SIG-M5 treated with dmso at 0.1 percent for 504 hours (cell line): Measurements from ENCODE around the gene MCM3AP.
"Not testable (repeated sequence)": the region's sequence is repeated elsewhere in the genome, so short reads cannot be mapped to it uniquely, and the experiment has no call there.

ENCODE experiments used
- DNase-seq: peaks from one replicate; lab custom pipeline; 2025; ENCODE audit not compliant: unreplicated experiment; lab: John Stamatoyannopoulos, UW

MCM3AP gene

DNA sequence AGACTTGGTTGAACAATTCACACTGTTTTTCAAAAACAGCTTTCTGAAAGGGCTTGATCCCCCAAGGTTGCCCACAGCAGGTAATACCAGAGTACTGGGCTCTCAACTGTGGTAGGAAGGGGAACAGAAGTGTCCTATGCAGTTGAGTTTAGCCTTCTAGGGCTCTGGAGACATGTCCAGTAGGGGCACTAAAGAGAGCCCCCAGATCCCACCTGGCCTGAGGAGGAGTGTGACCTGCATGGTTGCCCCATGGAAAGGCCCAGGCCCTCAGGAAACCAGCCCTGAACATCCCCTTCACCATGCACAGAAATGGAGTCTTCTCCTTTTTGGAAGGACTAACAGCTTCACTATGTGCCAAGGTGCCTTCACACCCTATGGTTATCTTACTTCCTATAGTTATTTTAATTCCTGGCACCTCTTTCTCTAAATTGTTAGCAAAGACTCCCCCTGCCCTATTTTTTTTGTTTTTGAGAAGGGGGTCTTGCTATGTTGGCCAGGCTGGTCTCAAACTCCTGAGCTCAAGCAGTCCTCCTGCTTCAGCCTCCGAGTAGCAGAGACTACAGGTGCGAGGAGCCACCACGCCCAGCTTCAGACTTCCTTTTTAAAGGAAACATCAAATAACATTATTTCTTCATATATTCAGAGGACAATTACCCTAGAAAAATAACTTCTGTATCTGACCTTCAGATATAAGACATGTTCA, 40.0 kb downstream of the MCM3AP start:
- DNase-seq = no peak

GRCh38 chr21:46244602-46245001, 40.8 kb downstream of the MCM3AP start:
- no peak for DNase-seq

- DNase-seq = no peak
Measured at GRCh38 chr21:46243960-46244361, 41.5 kb downstream of the MCM3AP start.

DNA sequence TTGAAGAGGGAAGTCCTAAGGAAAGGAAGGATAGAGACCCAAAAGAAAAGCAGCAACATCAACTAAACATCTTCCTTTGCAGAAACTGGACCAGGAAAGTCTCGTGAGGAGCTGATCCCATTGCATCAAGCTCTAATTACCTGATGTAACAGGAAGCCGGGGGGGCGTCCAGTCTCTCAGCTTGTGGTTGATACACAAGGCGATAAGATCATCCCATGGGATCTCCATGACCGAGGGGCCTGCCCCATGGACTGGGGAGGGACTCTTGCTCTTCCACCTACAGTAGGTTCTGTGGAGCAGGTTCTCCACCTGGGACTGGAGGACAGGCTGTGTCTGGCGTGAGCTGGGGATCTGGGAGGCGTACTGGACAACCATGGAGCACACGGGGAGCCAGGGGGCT, 42.1 kb downstream of the MCM3AP start:
- DNase-seq = no peak

DNA sequence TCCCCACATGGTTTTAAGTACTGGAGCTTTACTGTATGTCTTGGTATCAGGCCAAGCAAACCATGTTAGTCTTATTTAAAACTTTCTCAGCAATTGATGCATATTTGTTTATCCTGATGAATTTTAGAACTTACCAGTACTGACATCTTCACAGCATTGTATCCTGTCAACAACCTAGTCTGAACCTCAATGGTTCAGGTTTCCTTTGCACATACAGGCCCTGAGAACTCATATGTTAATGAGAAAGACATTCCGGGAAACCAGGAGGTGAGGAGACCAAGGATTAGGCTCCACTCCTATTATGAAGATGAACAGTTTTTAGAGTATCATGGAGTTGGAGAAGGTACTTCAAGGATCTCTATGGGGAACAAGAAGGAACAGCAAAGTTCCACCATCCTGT, 43.8 kb downstream of the MCM3AP start:
- DNase-seq = not testable (repeated sequence)

DNA sequence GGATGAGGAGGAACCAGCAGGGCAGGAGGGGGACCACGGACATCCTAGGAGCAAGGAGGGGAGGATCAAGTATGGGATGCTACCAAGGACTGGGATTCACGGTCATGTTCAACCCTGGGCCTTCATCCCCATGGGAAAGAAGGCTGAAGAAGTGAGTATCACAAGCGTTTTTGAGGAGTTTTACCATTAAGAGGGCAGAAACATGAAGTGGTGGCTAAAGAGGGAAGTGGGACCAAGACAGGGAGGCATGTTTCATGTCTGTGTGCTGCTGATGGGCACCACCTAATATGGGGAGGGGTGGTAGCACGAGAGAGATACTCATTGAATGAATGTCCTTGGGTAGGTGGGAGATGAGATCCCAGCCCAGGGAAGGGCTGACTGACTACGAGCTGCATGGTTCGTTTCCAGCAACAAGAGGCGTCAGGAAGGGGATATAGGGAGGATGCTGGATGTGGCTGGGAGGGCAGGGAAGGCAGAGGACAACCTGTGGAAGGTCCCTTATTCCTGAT, 45.5 kb downstream of the MCM3AP start:
- DNase-seq = no peak

DNA sequence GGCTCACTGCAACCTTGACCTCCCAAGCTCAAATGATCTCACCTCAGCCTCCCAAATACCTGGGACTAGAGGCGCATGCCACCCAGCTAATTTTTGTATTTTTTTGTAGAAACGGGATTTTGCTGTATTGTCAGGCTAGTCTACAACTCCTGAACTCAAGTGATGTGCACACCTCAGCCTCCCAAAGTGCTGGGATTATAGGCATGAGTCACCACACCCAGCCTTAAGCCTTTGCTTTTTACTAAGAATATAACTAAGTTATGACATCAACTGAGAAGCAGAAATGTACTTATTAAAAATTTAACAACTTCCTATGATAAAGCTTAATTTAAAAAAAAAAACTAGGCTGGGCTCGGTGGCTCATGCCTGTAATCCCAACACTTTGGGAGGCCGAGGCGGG, 47.9 kb downstream of the MCM3AP start:
- DNase-seq = no peak

DNA sequence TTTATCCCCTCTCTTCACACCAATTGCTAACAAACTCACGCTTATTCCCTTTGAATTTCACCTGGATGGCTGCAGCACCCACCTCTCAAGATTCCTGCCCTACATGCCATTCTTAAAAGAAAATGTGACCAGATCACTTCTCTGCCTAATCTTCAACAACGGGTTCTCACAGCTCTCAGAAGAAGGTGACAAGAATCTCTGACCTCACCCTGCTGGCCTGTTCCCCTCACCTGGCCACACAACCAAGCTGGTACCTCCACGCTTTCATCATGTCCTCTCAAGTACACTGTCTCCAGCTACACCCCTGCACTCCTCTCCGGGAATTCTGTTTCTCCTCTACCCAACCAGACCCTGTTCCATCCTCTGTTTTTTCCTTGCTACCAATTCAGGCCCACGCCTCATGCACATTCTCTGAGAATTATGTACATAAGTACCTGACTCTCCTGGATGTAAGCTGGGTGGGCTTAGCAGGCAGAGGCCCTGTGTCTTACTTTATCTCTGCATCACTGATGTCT, 50.9 kb downstream of the MCM3AP start:
- DNase-seq = no peak

DNA sequence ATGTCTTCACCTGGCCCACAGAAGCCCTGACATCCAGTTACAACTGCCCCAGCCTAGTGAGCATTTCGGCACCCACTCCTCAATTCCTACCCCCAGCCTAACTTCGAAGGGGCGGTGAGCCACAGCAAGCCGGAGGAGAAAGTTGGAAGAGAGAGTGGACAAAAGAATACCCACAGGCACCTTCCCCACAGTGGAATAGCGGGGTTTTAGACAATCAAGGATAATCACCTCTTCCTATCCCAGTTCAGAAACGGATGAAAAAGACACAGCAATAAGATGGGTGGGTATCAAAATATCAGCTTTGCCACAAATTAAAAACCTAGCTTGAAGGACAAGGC, 55.5 kb downstream of the MCM3AP start:
- no peak for DNase-seq

DNA sequence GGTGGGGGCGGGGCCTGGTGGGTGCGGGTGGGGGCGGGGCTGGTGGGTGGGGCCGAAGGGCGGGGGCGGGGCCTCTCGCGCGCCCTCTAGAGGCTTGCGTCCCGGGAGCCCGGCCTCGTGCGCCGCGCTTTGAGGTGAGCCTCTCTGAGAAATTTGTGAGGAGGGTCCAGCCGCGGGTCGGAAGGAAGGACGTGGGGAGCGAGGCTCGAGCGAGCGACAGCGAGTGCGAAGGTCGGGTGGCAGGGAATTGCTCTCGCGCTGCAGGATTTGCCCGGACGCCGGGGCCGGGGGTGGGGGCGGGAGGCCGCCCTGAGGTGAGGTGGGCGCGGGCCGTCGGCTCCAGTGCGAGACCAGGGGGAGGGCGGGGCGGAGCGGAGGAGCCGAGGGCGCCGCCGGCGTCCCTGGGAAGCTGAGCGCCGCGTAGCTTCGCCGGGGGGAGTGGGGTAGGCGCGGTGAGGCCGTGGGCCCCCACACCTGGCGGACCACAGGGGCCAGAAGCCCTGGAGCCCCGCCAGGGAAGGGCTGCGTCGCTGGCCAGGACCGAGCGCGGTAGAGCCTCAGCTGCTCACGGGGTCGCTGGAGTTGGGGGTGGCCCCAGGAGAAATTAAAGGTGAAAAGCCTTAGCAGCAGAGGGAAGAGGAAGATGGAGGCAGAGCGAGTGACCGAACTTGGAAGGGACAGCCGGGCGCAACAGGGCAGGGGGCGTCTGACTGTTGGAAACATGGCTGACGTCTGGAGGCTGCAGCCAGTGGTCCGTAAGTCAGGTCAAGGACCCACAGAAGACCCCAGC, 56.1 kb downstream of the MCM3AP start:
- peak; percentile 43 for DNase-seq

- peak; percentile 96 for DNase-seq
Measured at GRCh38 chr21:46228345-46229051, 56.9 kb downstream of the MCM3AP start, which contains the start of gene LSS. Gene LSS, minus strand, starts transcription at chr21:46228774. Its CDS starts 29 bp downstream, at chr21:46228745.

- no peak for DNase-seq
Measured at GRCh38 chr21:46227811-46228344, 57.5 kb downstream of the MCM3AP start.

- DNase-seq = peak; percentile 9
Measured at GRCh38 chr21:46226920-46227599, 58.4 kb downstream of the MCM3AP start.

GRCh38 chr21:46226146-46226545, 59.3 kb downstream of the MCM3AP start:
- no peak for DNase-seq

DNA sequence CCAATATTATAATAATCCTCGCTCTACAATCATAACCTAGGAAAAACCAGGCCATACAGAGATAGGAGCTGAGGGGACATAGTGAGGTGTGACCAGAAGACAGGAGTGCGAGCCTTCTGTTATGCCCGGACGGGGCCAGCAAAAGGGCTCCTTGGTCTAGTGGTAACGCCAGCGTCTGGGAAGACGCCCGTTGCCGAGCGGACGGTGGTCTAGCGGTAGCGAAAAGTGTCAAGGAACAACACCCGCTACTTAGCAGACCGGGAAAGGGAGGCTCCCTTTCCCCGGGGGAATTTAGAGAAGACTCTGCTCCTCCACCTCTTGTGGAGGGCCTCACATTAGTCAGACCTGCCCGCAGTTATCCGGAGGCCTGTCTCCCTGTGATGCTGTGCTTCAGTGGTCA, 61.8 kb downstream of the MCM3AP start:
- not testable (repeated sequence) for DNase-seq

DNA sequence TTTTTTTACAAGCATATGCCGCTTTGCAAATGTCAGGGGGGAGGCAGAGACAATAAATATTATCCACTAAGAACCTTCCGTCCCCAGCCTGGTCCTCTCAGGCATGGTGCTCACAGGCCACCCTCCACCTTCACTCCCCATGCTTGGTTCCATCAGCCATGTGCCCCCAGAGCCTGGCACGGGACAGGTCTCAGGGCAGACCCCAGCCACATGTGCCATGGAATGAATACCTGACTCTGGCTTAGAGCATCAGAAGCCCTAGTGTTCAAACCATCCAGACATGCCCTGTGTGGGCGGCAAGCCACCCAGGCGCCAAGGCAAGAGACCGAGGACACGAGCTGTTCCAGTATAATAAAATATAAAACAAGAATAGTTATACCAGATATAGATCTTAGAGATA, 62.2 kb downstream of the MCM3AP start:
- no peak for DNase-seq

DNA sequence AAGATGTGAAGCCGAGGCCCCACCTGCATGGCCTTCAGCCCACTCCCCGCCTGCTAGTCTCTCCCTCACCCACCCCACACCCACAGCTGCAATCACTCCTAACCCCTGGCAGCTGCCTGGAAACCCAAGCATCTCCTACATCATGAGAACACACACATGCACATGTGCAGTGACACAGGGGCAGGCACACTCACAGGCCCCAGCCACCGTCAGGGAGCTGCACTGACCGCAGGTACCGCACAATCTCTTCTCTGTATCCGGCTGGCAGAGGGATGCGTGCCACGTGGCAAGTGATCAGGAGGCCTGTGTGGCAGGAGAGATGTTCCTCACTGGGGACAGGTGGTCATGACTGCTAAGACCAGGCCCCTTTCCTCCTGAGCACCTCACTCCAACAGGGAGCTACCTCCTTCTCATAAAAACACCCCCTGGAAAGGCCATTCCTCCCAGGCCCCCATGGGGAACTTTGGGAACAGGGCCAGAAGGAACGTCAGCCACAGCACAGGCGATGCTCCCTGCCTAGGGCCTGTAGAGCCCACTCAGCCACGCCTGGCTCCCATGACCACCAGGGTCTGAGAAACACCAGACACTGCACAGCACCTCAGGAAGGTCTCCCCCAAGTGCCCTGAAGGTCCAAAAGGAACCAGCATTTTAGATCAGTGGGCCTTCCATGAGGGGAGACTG, 62.8 kb downstream of the MCM3AP start:
- no peak for DNase-seq

DNA sequence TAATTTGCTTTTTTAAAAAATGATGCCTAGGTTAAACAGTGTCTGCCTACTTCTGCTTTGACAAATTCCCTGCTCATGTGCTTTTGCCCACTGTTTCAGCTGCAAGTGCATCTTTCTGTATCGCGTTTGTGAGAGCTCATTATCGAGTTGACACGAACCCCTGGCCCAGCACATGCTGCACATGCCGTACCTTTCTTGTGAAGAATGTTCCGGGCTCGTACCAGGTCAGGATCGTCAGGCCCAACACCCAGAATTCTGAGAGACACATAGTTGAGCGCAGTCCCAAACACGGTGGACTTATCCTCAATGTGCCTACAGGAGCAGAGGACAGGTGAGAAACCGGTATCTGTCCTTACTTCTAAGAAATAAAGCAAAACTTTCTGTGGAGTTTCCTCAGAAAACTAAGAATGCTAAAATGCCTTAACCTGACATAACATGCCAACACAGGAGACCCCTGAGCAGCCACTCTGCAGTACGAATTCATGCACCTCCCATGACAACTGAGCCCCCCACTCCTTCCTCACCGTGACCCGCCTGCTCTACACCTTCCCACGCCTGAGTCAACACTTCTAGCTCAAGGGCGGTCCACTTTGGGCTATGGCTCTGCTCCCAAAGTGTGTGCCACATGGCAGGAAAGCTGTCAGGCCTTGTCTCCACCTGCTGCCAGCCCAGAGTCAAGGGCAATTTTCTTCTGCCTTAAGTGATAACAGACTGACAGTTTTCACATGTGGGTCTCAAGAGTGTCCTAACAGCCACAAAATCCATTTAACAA, 63.6 kb downstream of the MCM3AP start:
- DNase-seq = no peak

DNA sequence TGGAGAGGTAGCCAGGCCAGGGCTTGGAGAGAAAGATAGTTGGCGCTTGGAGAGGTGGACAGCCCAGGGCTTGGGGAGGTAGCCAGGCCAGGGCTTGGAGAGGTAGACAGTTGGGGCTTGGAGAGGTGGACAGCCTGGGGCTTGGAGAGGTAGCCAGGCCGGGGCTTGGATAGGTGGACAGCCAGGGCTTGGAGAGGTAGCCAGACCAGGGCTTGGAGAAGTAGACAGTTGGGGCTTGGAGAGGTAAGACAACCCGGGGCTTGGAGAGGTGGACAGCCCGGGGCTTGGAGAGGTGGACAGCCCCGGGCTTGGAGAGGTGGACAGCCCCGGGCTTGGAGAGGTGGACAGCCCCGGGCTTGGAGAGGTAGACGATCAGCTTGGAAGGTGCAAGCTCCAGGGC, 64.6 kb downstream of the MCM3AP start:
- DNase-seq = no peak
